H1 (cell line): ENCODE data around the gene MLC1. TPM values are rescaled to one million over a fixed set of nuclear protein-coding genes. Genes with fewer than 3 reads are reported as not detected.

Source experiments
- CTCF ChIA-PET: fragments of 300-600 bp; sonication (Branson Sonifier 250); formaldehyde crosslinking; loops from one replicate; lab custom pipeline; 2021; ENCODE audit not compliant: partially characterized antibody; lab: Charles Lee
- POLR2A ChIA-PET: fragments of 300-600 bp; sonication (Branson Sonifier 250); formaldehyde crosslinking; loops from one replicate; lab custom pipeline; 2021; ENCODE audit warnings: inconsistent platforms; ENCODE audit not compliant: partially characterized antibody; lab: Charles Lee
- DNase-seq, 2 experiments: peaks; one replicate each; pipeline versions ENCODE4 v3.0.0 to v3.0.0-alpha.2; 2010 to 2022; ENCODE audit warnings: low spot score in 2 of 2, low read depth in 1 of 2, mixed read lengths in 1 of 2
- FAIRE-seq: peaks from 2 replicates; lab custom pipeline; 2011; peaks lifted over from hg19 to GRCh38; lab: Jason Lieb, UNC
- H2AFZ ChIP-seq: 2 replicates; pipeline ENCODE4 v1.8.1; 2012; ENCODE audit warnings: low read length, inconsistent platforms
- H2AK5ac ChIP-seq: 2 replicates; pipeline ENCODE4 v1.6.1; 2013; ENCODE audit warnings: low read depth, low read length
- H2BK120ac ChIP-seq: replicated peaks from 2 replicates; pipeline ENCODE3; 2013; ENCODE audit warnings: low read depth, low read length, inconsistent platforms
- H2BK12ac ChIP-seq: 2 replicates; pipeline ENCODE4 v1.6.1; 2013; ENCODE audit warnings: low read depth, low read length
- H2BK15ac ChIP-seq: 2 replicates; pipeline ENCODE4 v1.6.1; 2013; ENCODE audit warnings: low read length
- H2BK20ac ChIP-seq: 2 replicates; pipeline ENCODE4 v1.6.1; 2013; ENCODE audit warnings: low read length
- H2BK5ac ChIP-seq: 2 replicates; pipeline ENCODE4 v1.6.1; 2013; ENCODE audit warnings: low read depth, low read length
- H3K14ac ChIP-seq: 2 replicates; pipeline ENCODE4 v1.6.1; 2013; ENCODE audit warnings: inconsistent platforms; ENCODE audit not compliant: insufficient read length
- H3K18ac ChIP-seq: 2 replicates; pipeline ENCODE4 v1.6.1; 2013; ENCODE audit warnings: low read length; ENCODE audit errors: extremely low read depth
- H3K23ac ChIP-seq: 2 replicates; pipeline ENCODE4 v1.6.1; 2013; ENCODE audit warnings: inconsistent platforms; ENCODE audit not compliant: insufficient read length
- H3K23me2 ChIP-seq: 2 replicates; pipeline ENCODE4 v1.6.1; 2013; ENCODE audit warnings: low read depth, low read length
- H3K27ac ChIP-seq: 2 replicates; pipeline ENCODE4 v1.6.1; 2011; ENCODE audit warnings: low read depth, low read length, inconsistent platforms
- H3K27me3 ChIP-seq, 4 experiments: replicated peaks in 1 of 4; 1 replicate in 1 of 4; 2 replicates in 3 of 4; pipeline versions ENCODE4 v1.6.1 to v1.8.1; 2011 to 2013; ENCODE audit warnings: low read length in 3 of 4, mild to moderate bottlenecking in 3 of 4, inconsistent platforms in 2 of 4, mixed read lengths in 2 of 4, moderate library complexity in 1 of 4; ENCODE audit not compliant: control insufficient read depth in 3 of 4, insufficient read depth in 3 of 4; ENCODE audit errors: extremely low read depth in 1 of 4
- H3K36me3 ChIP-seq, 4 experiments: 2 replicates each; pipeline versions ENCODE4 v1.6.1 to v1.8.1; 2011 to 2013; ENCODE audit warnings: mild to moderate bottlenecking in 4 of 4, low read length in 3 of 4, moderate library complexity in 2 of 4, control low read depth in 1 of 4, inconsistent platforms in 1 of 4; ENCODE audit not compliant: insufficient read depth in 4 of 4, control insufficient read depth in 2 of 4
- H3K4ac ChIP-seq: replicated peaks from 2 replicates; pipeline ENCODE3; 2013; ENCODE audit warnings: low read length, low read depth, mixed read lengths, inconsistent platforms; ENCODE audit not compliant: insufficient read length
- H3K4me1 ChIP-seq, 4 experiments: replicated peaks in 1 of 4; 1 replicate in 1 of 4; 2 replicates in 3 of 4; pipeline versions ENCODE4 v1.6.1 to v1.8.1; 2011 to 2013; ENCODE audit warnings: low read length in 3 of 4, inconsistent platforms in 2 of 4, mixed read lengths in 1 of 4; ENCODE audit not compliant: insufficient read depth in 4 of 4, control insufficient read depth in 3 of 4
- H3K4me2 ChIP-seq, 2 experiments: 2 replicates each; pipeline versions ENCODE4 v1.6.1 to v1.8.1; 2011 to 2013; ENCODE audit warnings: low read depth in 2 of 2, low read length in 2 of 2, control low read depth in 1 of 2, inconsistent platforms in 1 of 2, mild to moderate bottlenecking in 1 of 2; ENCODE audit not compliant: insufficient read depth in 1 of 2
- H3K4me3 ChIP-seq, 4 experiments: fragments of 200-600, 300-600 bp in 1 of 4; sonication (generic), shearing (Covaris generic), sonication (Bioruptor Twin) in 1 of 4; 2 replicates each; pipeline versions ENCODE4 v1.5.1 to v1.8.1; 2011 to 2016; ENCODE audit warnings: low read length in 4 of 4, low read depth in 3 of 4, control low read depth in 2 of 4, inconsistent platforms in 2 of 4, mild to moderate bottlenecking in 2 of 4, mixed read lengths in 1 of 4, moderate library complexity in 1 of 4; ENCODE audit not compliant: insufficient read depth in 2 of 4; ENCODE audit errors: extremely low read depth in 1 of 4
- H3K56ac ChIP-seq: replicated peaks from 2 replicates; pipeline ENCODE3; 2013; ENCODE audit warnings: low read depth, mild to moderate bottlenecking, mixed read lengths, low read length, inconsistent platforms; ENCODE audit not compliant: insufficient read length
- H3K79me1 ChIP-seq: 2 replicates; pipeline ENCODE4 v1.6.1; 2013; ENCODE audit warnings: low read depth, low read length, control low read depth
- H3K79me2 ChIP-seq, 2 experiments: 2 replicates each; pipeline versions ENCODE4 v1.6.1 to v1.8.1; 2012 to 2013; ENCODE audit warnings: low read length in 2 of 2, mild to moderate bottlenecking in 2 of 2, inconsistent platforms in 1 of 2; ENCODE audit not compliant: insufficient read depth in 2 of 2, control insufficient read depth in 1 of 2
- H3K9ac ChIP-seq, 4 experiments: replicated peaks in 1 of 4; 1 replicate in 1 of 4; 2 replicates in 3 of 4; pipeline versions ENCODE4 v1.6.1 to v1.8.1; 2011 to 2013; ENCODE audit warnings: low read depth in 3 of 4, low read length in 3 of 4, control low read depth in 2 of 4, mild to moderate bottlenecking in 2 of 4, moderate library complexity in 2 of 4, inconsistent platforms in 1 of 4; ENCODE audit errors: extremely low read depth in 1 of 4
- H3K9me3 ChIP-seq, 2 experiments: 2 replicates each; pipeline versions ENCODE4 v1.6.1 to v1.8.1; 2012 to 2013; ENCODE audit warnings: mild to moderate bottlenecking in 2 of 2, moderate library complexity in 2 of 2, control low read depth in 1 of 2, inconsistent platforms in 1 of 2, low read depth in 1 of 2, low read length in 1 of 2, mixed read lengths in 1 of 2; ENCODE audit not compliant: insufficient read depth in 2 of 2
- H4K20me1 ChIP-seq, 2 experiments: replicated peaks in 1 of 2; 2 replicates each; pipeline versions ENCODE3 to v1.8.1; 2011 to 2013; ENCODE audit warnings: inconsistent platforms in 2 of 2, low read length in 2 of 2, mild to moderate bottlenecking in 1 of 2; ENCODE audit not compliant: insufficient read depth in 2 of 2, control insufficient read depth in 1 of 2
- H4K5ac ChIP-seq: 2 replicates; pipeline ENCODE4 v1.6.1; 2013; ENCODE audit warnings: low read length, low read depth, mixed read lengths, inconsistent platforms; ENCODE audit not compliant: insufficient read length
- H4K8ac ChIP-seq: 2 replicates; pipeline ENCODE4 v1.8.0; 2013; ENCODE audit warnings: mild to moderate bottlenecking, moderate library complexity, low read length, inconsistent platforms; ENCODE audit not compliant: insufficient read depth; ENCODE audit errors: extremely low read depth
- H4K91ac ChIP-seq: replicated peaks from 2 replicates; pipeline ENCODE3; 2013; ENCODE audit warnings: low read length, mixed read lengths, inconsistent platforms; ENCODE audit not compliant: insufficient read length
- CBX8 ChIP-seq: fragments of 300-800, 300-1000 bp; sonication (generic); IDR thresholded peaks from 2 replicates; pipeline ENCODE4 v1.7.1; 2016; ENCODE audit warnings: low read depth, low read length, borderline replicate concordance
- EGR1 ChIP-seq: IDR thresholded peaks from 2 replicates; pipeline ENCODE4 v1.6.1; 2011; ENCODE audit warnings: low read depth, low read length, borderline replicate concordance
- KDM5A ChIP-seq: fragments of 200-600 bp; IDR thresholded peaks from 2 replicates; pipeline ENCODE4 v1.7.1; 2012; ENCODE audit warnings: mild to moderate bottlenecking, low read length, inconsistent platforms, mixed read lengths
- NANOG ChIP-seq: IDR thresholded peaks from 2 replicates; pipeline ENCODE4 v1.6.1; 2011; ENCODE audit warnings: low read length, low read depth, mild to moderate bottlenecking, inconsistent platforms; ENCODE audit not compliant: insufficient read depth, poor library complexity, severe bottlenecking
- SIX5 ChIP-seq: IDR thresholded peaks from 2 replicates; pipeline ENCODE4 v1.6.1; 2011; ENCODE audit warnings: mild to moderate bottlenecking, low read depth, low read length
- SP1 ChIP-seq: IDR thresholded peaks from 2 replicates; pipeline ENCODE4 v1.6.1; 2011; ENCODE audit warnings: low read depth, low read length
- SP2 ChIP-seq: IDR thresholded peaks from 2 replicates; pipeline ENCODE4 v1.6.1; 2012; ENCODE audit warnings: mild to moderate bottlenecking, low read length, inconsistent platforms
- TBP ChIP-seq: IDR thresholded peaks from 2 replicates; pipeline ENCODE4 v1.6.1; 2011; ENCODE audit warnings: low read depth, low read length, improper control_type of control experiment
- TCF12 ChIP-seq: IDR thresholded peaks from 2 replicates; pipeline ENCODE4 v1.6.1; 2011; ENCODE audit warnings: low read depth, mild to moderate bottlenecking, low read length
- WGBS, 2 experiments: shearing (Covaris generic) in 1 of 2; methylation state at CpG; one replicate each; pipeline versions ENCODE4 v1.1.6 to v1.1.7; 2013 to 2015; ENCODE audit warnings: low lambda C conversion rate in 2 of 2, mixed read lengths in 2 of 2, inconsistent platforms in 1 of 2, low coverage in 1 of 2, missing lambda C conversion rate in 1 of 2; ENCODE audit not compliant: insufficient replicate concordance in 2 of 2, insufficient coverage in 1 of 2, insufficient read length in 1 of 2; ENCODE audit errors: extremely low coverage in 1 of 2, missing lambda C conversion rate in 1 of 2; 5-methylcytosine and 5-hydroxymethylcytosine counted together
- polyA plus RNA-seq, 7 experiments: library from polyadenylated mRNA; depleted of rRNA in 3 of 7; stranded (reverse) in 5 of 7; unstranded in 2 of 7; fragments of >200 nt in 5 of 7; fragments of 200-250 nt in 2 of 7; gene quantifications; 1 replicate in 5 of 7; 2 replicates in 1 of 7; 4 replicates in 1 of 7; pipeline versions ENCODE4 v1.2.1 to v1.2.3, GENCODE V29; 2011 to 2013; ENCODE audit warnings: missing spikeins in 2 of 7, mixed read lengths in 2 of 7
- total RNA-seq: library from RNA; stranded (reverse); fragmentation: NEBNext Ultra II Directional; extraction: Animal tissue kit (Norgen Biotek cat#: 25700); gene quantifications from 2 replicates; pipeline ENCODE4 v1.2.1, GENCODE V29; 2021

MLC1 gene
- total and polyA plus RNA-seq, 2 of the 8 experiments (the other 6 are each of a cell fraction or from before 2014, with no cell fraction given): 0.20 TPM; not detected in 1

- ChIA-PET CTCF (interaction anchor here (1.2 to 1.5 kb wide), 3 partner anchors 10 to 50 kb away, joined by 3 to 4 read pairs (median 3); no protein-coding TSS in a partner anchor), POLR2A (interaction anchor here (1.4 kb wide), 1 partner anchor 11 kb away, joined by 3 read pairs; no protein-coding TSS in a partner anchor)
- FAIRE-seq (no peak), DNase-seq (no peak)
- Histone ChIP-seq H2AFZ (no peak overlapping the region), H3K79me2 (no peaks in the 10 kb centered on the region), H3K4me3 (no peak overlapping the region), H2BK5ac (no peak overlapping the region), H3K23me2 (no peaks in the 10 kb centered on the region), H3K27ac (no peak overlapping the region), H2BK15ac (no peak overlapping the region), H2AK5ac (no peak overlapping the region), H3K79me1 (no peaks in the 10 kb centered on the region), H3K23ac (no peak overlapping the region), H3K14ac (no peak overlapping the region), H2BK20ac (no peak overlapping the region), H3K4me2 (no peak overlapping the region), H3K9ac (no peak overlapping the region), H3K56ac (no peak overlapping the region), H3K18ac (no peak overlapping the region), H2BK120ac (no peak overlapping the region), H4K8ac (no peak overlapping the region), H4K20me1 (peaks cover 0 to 2% of the 10 kb centered on the region in 2 experiments), H4K5ac (no peak overlapping the region), H4K91ac (no peak overlapping the region), H3K9me3 (peaks cover 0 to 7% of the 10 kb centered on the region in 2 experiments; a peak in 1 of 4 replicates), H2BK12ac (no peak overlapping the region), H3K36me3 (no peaks in the 10 kb centered on the region), H3K27me3 (no peaks in the 10 kb centered on the region; a peak in 1 of 7 replicates), H3K4ac (no peak overlapping the region), H3K4me1 (no peaks in the 10 kb centered on the region)
- 94% methylated on average over 5 of the region's 5 CpGs; no CpG with 5 or more reads in 1 of the 2 experiments for WGBS, 2 experiments
- TF ChIP-seq SIX5 (no peak), SP2 (no peak), TBP (no peak), NANOG (no peak), EGR1 (no peak), CBX8 (no peak), TCF12 (no peak), SP1 (no peak), KDM5A (no peak)
Measured at GRCh38 chr22:50092342-50092741, 7.1 kb upstream of the MLC1 start.
